K562 (cell line): ENCODE measurements around the gene PSMD1. TPM values are rescaled to one million over a fixed set of nuclear protein-coding genes. Genes with fewer than 3 reads are reported as not detected.

Experiments
- CREBBP ChIP-seq: IDR thresholded peaks from one replicate; pipeline ENCODE4 v1.6.1; 2012; ENCODE audit warnings: low read depth, mild to moderate bottlenecking, control low read depth, inconsistent platforms, low read length
- DNMT1 ChIP-seq: fragments of 450-650 bp; IDR thresholded peaks from 2 replicates; pipeline ENCODE4 v1.6.1; 2016; ENCODE audit warnings: antibody characterized with exemption, mild to moderate bottlenecking
- E2F6 ChIP-seq, 2 experiments: IDR thresholded peaks; 2 replicates each; pipeline ENCODE4 v1.6.1; 2011; ENCODE audit warnings: borderline replicate concordance in 1 of 2, control low read depth in 1 of 2, low read depth in 1 of 2, low read length in 1 of 2, mild to moderate bottlenecking in 1 of 2, mixed read lengths in 1 of 2, moderate library complexity in 1 of 2; ENCODE audit not compliant: insufficient read depth in 1 of 2, insufficient read length in 1 of 2, poor library complexity in 1 of 2, severe bottlenecking in 1 of 2; ENCODE audit errors: extremely low read depth in 1 of 2
- EHMT2 ChIP-seq: fragments of 450-650 bp; IDR thresholded peaks from 2 replicates; pipeline ENCODE4 v1.6.1; 2018; ENCODE audit warnings: antibody characterized with exemption
- FOSL1 ChIP-seq: fragments of 200-800 bp; sonication (Bioruptor generic); conservative IDR thresholded peaks from 2 replicates; pipeline ENCODE4 v1.6.1; 2016; ENCODE audit warnings: missing genetic modification characterization, missing compliant biosample characterization
- GTF2E2 ChIP-seq: fragments of 200-800 bp; sonication (Bioruptor generic); IDR thresholded peaks from 2 replicates; pipeline ENCODE4 v1.6.1; 2016; ENCODE audit warnings: missing genetic modification characterization, missing compliant biosample characterization
- HDAC8 ChIP-seq: fragments of 450-650 bp; IDR thresholded peaks from 2 replicates; pipeline ENCODE4 v1.6.1; 2016; ENCODE audit warnings: mild to moderate bottlenecking, missing genetic modification characterization, moderate library complexity, missing compliant biosample characterization
- MAZ ChIP-seq, 2 experiments: fragments of 450-650 bp in 1 of 2; sonication (generic) in 1 of 2; formaldehyde crosslinking; IDR thresholded peaks in 1 of 2; conservative IDR thresholded peaks in 1 of 2; 2 replicates each; pipeline versions ENCODE4 v1.4.0 to v1.5.0; 2020; ENCODE audit warnings: mild to moderate bottlenecking in 1 of 2, missing genetic modification reagents in 1 of 2
- NCOA2 ChIP-seq, 2 experiments: fragments of 450-650 bp; IDR thresholded peaks; 2 replicates each; pipeline ENCODE4 v1.6.1; 2018; ENCODE audit warnings: mild to moderate bottlenecking in 2 of 2, moderate library complexity in 1 of 2; ENCODE audit not compliant: partially characterized antibody in 2 of 2
- PTRF ChIP-seq: fragments of 450-650 bp; IDR thresholded peaks from 2 replicates; pipeline ENCODE4 v1.6.1; 2016; ENCODE audit warnings: mild to moderate bottlenecking, missing genetic modification characterization, missing compliant biosample characterization
- PURB ChIP-seq: sonication (generic); formaldehyde crosslinking; IDR thresholded peaks from 2 replicates; pipeline ENCODE4 v1.9.0; 2021; ENCODE audit warnings: low read depth, mild to moderate bottlenecking, missing genetic modification reagents
- RCOR1 ChIP-seq, 2 experiments: IDR thresholded peaks; 2 replicates each; pipeline ENCODE4 v1.6.1; 2012; ENCODE audit warnings: low read depth in 2 of 2, low read length in 2 of 2, borderline replicate concordance in 1 of 2, improper control_type of control experiment in 1 of 2
- SIN3A ChIP-seq, 2 experiments: fragments of 150-350 bp in 1 of 2; IDR thresholded peaks; 2 replicates each; pipeline ENCODE4 v1.6.1; 2011 to 2016; ENCODE audit warnings: borderline replicate concordance in 2 of 2, low read depth in 2 of 2, low read length in 2 of 2, mild to moderate bottlenecking in 2 of 2, moderate library complexity in 2 of 2; ENCODE audit not compliant: control insufficient read depth in 1 of 2
- SREBF1 ChIP-seq: fragments of 150-350 bp; IDR thresholded peaks from 2 replicates; pipeline ENCODE4 v1.6.1; 2014; ENCODE audit warnings: antibody characterized with exemption, low read depth, low read length, borderline replicate concordance
- SUPT5H ChIP-seq: fragments of 450-650 bp; IDR thresholded peaks from 2 replicates; pipeline ENCODE4 v1.6.1; 2016
- TAL1 ChIP-seq: fragments of 450-650 bp; IDR thresholded peaks from 2 replicates; pipeline ENCODE4 v1.6.1; 2016; ENCODE audit warnings: mild to moderate bottlenecking
- THRAP3 ChIP-seq: fragments of 450-650 bp; IDR thresholded peaks from 2 replicates; pipeline ENCODE4 v1.6.1; 2016; ENCODE audit warnings: mild to moderate bottlenecking, inconsistent platforms, borderline replicate concordance
- ZHX1 ChIP-seq: fragments of 150-350 bp; conservative IDR thresholded peaks from 2 replicates; pipeline ENCODE4 v1.6.1; 2014; ENCODE audit warnings: low read length
- ZNF217 ChIP-seq: sonication (generic); formaldehyde crosslinking; IDR thresholded peaks from 2 replicates; pipeline ENCODE4 v1.8.0; 2022; ENCODE audit warnings: mild to moderate bottlenecking, missing genetic modification reagents
- ZNF431 ChIP-seq: sonication (generic); formaldehyde crosslinking; IDR thresholded peaks from 2 replicates; pipeline ENCODE4 v1.8.0; 2022; ENCODE audit warnings: mild to moderate bottlenecking, missing genetic modification reagents
- ZNF668 ChIP-seq: fragments of 250-450 bp; sonication (Bioruptor Pico); IDR thresholded peaks from 2 replicates; pipeline ENCODE4 v1.8.0; 2022; ENCODE audit warnings: mild to moderate bottlenecking, inconsistent platforms
- ZNF696 ChIP-seq: fragments of 250-450 bp; sonication (Bioruptor Pico); conservative IDR thresholded peaks from 2 replicates; pipeline ENCODE4 v1.4.0; 2020; ENCODE audit warnings: mild to moderate bottlenecking, moderate library complexity
- polyA plus RNA-seq, 8 experiments: library from polyadenylated mRNA; depleted of rRNA in 4 of 8; stranded (reverse) in 5 of 8; unstranded in 3 of 8; fragments of >200 nt; fragmentation: Nextera tagmentation in 2 of 8; fragmentation: Illumina TruSeq in 1 of 8; extraction: Ambion mirVana in 2 of 8; extraction: Trizol in 1 of 8; gene quantifications; 2 replicates each; pipeline versions ENCODE4 v1.2.1 to v1.2.3, GENCODE V29; 2011 to 2014; ENCODE audit warnings: inconsistent platforms in 1 of 8, missing spikeins in 1 of 8
- total RNA-seq, 7 experiments: library from RNA; depleted of rRNA in 6 of 7; stranded (reverse); fragments of >200 nt in 6 of 7; fragmentation: Illumina TruSeq in 2 of 7; extraction: Trizol in 2 of 7; gene quantifications; 2 replicates each; pipeline versions ENCODE4 v1.2.1 to v1.2.3, GENCODE V29; 2011 to 2021; ENCODE audit warnings: low replicate concordance in 1 of 7

The PSMD1 gene
- total and polyA plus RNA-seq, 9 of the 15 experiments (the other 6 are each of a cell fraction or from before 2014, with no cell fraction given), result 100 to 257 (median 147) TPM

- TF ChIP-seq ZHX1 (no peak), ZNF431 (CRISPR knock-in tag) (no peak), RCOR1 (IDR thresholded peaks at IDR 0.05; ENCODE audit: borderline replicate concordance in 1 of 2, low read depth in 2 of 2, low read length in 2 of 2) (peak in 1 of 2 experiments; percentile 62; a peak in 2 of 4 replicates), TAL1 (no peak; the same call in 1 of the 2 replicates), ZNF668 (no peak), HDAC8 (no peak), CREBBP (no peak), E2F6 (IDR thresholded peaks at IDR 0.05; ENCODE audit: borderline replicate concordance in 1 of 2, extremely low read depth in 1 of 2, insufficient read depth in 1 of 2, insufficient read length in 1 of 2, low read depth in 1 of 2, low read length in 1 of 2, poor library complexity in 1 of 2, severe bottlenecking in 1 of 2) (no peak), MAZ (CRISPR knock-in tag; conservative IDR thresholded peaks at IDR 0.05 in 1 of 2, IDR thresholded peaks at IDR 0.05 in 1 of 2) (peak; percentile 27 to 58; a peak in 2 of 4 replicates), NCOA2 (IDR thresholded peaks at IDR 0.05; ENCODE audit: partially characterized antibody in 2 of 2) (peak in 1 of 2 experiments; percentile 98), PTRF (tag) (no peak), FOSL1 (tag) (peak; percentile 49), SREBF1 (no peak), SUPT5H (peak; percentile 77), GTF2E2 (tag) (peak; percentile 52; the same call in 1 of the 2 replicates), PURB (no peak), SIN3A (IDR thresholded peaks at IDR 0.05; ENCODE audit: borderline replicate concordance in 2 of 2, control insufficient read depth in 1 of 2, low read depth in 2 of 2, low read length in 2 of 2) (no peak), THRAP3 (no peak), ZNF696 (CRISPR knock-in tag) (no peak), DNMT1 (no peak), ZNF217 (CRISPR knock-in tag) (no peak), EHMT2 (peak; percentile 28; the same call in 1 of the 2 replicates)
Observed at GRCh38 chr2:231056453-231057416, at the start of gene PSMD1 (continued).
